ENCODE measurements around the gene HOTAIR.

Gene HOTAIR

DNA sequence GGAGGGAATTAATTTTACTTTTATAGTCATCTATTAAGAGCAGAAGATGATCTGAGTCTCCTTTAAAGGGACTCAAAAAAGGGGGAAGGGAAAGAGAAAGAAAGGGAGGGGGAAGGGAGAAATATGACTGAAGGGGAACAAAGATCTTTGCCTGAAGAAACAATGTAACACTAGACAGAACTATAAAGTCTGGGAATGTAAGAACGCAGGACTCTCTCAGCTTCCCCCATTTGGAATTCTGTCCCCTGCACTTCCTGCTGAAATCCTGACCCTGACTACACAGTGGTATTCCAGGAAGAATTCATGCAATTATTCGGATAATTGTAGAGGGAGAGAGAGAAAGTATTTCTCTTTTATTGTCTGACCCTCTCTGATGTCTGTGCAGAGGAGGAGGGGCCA lies 10.4 kb downstream of the HOTAIR start:
- DNase-seq = no peak
- no peak for TF ChIP-seq POLR2A (IDR thresholded peaks at IDR 0.05; ENCODE audit: low read length)

DNA sequence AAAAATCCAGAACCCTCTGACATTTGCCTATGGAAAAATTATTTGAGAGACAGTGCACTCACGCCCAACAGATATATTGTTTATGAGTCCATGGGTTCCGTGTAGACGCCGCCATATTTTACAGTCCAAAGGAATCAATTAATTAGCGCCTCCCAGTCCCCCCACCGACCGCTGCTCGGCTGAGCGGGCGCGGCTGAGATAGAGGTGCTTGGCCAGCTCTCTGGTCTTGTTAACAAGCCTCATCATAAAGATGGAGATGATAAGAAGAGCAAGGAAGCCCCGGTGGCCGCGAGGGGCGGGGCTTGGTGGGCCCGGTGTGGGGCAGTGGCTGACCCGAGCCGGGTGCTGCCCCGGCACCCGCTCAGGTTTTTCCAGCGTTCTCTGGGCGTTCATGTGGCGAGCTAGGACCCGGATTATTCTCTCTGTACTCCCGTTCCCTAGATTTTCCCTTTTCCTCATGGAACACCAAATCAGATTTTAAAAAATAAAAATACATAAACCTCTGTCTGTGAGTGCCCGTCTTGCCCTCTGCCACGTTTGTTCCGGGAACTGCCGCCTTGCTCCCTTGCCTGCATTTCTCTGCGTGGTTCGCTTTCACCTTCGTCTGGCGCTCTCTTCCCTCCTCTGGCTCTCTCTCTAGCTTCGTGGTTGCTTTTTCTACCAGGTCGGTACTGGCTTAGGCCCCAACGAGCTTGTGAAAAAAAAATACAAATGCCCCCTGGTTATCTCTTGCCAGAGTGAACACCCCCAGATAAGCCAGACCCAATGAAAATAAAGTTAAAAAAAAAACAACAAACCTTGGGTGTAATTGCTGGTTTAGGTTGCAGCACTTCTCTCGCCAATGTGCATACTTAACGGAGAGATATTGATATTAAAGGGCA lies 11.1 kb downstream of the HOTAIR start:
- TF ChIP-seq GATA1 (IDR thresholded peaks at IDR 0.05; ENCODE audit: low read depth, low read length) = no peak
- no peak for DNase-seq

DNA sequence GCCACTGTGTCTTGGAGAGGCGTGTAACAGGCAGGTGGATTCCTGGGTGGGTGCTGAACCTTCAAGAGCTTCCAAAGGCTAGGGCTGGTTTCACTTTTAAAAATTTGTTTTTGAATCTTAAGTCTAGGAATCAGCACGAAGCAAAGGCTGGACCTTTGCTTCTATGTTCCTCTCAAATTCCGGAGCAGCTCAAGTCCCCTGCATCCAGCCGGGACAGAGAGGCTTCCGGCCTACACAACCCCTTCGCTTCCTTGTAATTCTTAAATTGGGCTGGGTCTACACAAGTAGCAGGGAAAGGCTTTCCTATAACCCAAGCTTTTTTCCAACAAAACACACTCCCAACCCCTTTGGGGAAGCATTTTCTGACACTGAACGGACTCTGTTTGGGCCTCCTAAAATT lies 11.7 kb downstream of the HOTAIR start:
- no peak for TF ChIP-seq POLR2A (IDR thresholded peaks at IDR 0.05; ENCODE audit: low read length)
- TF ChIP-seq GATA1 (IDR thresholded peaks at IDR 0.05; ENCODE audit: low read depth, low read length) = no peak
- DNase-seq = no peak

DNA sequence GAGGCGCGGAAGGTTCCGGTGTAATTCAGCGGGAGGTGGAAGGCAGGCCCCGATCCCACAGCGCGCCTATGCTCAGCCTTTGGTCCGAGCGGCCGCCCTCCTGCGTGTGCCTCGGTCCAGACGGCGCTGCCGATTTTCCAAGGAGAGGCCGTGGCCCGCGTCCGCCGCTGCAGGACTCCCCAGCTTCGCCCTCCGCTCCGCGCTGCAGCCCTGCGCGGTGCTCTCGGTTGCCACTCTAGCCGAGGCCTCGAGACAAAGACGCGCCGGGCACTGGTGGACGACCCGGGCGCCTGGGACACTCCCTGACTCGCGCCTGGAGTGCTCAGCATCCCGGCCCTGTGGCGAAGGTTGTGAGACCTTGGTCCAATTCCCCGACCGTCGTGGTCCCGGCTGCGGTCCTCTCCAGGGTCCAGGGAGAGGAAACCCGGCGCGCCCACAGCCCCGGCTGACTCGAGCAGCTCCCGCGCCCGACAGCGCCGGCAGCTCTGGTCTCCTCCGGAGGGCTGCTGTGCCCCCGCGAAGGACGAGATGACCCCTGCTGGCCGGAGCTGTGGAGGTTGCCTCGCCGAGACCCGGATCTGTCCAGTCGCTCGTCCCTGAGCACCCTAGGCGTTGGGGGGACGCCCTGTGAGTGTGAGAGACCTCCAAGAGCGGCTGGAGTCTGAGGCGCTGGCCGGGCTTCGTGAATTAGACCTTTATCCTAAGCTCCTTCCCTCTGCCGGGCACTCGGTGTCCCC lies 13.6 kb downstream of the HOTAIR start:
- no peak for DNase-seq
- TF ChIP-seq GATA1 (IDR thresholded peaks at IDR 0.05; ENCODE audit: low read depth, low read length) (no peak), POLR2A (IDR thresholded peaks at IDR 0.05; ENCODE audit: low read length) (no peak)

DNA sequence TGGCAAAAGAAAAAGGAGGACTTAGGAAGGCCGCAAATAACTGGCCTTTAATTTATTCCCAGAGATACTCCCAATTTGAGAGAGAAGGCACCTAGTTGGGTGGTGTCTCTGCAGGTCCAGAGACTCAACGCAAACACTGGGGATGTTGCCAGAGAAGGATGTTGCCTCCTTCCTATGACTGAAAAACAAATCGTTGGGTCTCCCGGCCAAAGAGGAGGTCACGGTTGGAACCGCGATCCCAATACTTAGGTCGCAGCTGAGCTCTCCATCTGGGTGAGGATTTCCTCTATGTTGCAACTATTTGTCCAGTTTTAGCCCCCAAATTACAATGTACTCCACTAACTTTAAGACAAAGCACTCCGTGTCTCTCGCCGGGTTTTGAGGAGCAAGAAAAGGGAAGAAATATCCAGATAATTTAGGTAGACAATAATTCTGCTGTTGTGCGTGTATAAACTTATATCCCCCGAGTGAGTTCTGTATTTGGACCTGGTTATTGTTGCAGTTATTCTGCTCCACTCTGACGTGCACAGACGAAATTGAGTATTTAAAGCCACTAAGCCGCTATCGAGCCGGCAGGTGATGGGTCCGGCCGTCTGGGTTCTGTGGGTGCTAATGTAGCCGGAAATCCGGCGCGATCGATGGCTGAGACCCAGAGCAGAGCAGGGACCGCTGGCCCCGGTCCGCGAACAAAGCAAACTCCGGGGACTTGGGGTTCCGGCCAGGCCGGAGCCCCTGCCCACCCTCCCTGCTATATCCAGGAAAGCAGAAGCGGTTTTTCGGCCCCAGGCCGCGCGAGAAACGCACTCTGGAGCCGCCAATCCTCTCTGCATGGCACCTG lies 14.3 kb downstream of the HOTAIR start:
- TF ChIP-seq POLR2A (IDR thresholded peaks at IDR 0.05; ENCODE audit: low read length) (no peak), GATA1 (IDR thresholded peaks at IDR 0.05; ENCODE audit: low read depth, low read length) (no peak)
- DNase-seq = no peak

DNA sequence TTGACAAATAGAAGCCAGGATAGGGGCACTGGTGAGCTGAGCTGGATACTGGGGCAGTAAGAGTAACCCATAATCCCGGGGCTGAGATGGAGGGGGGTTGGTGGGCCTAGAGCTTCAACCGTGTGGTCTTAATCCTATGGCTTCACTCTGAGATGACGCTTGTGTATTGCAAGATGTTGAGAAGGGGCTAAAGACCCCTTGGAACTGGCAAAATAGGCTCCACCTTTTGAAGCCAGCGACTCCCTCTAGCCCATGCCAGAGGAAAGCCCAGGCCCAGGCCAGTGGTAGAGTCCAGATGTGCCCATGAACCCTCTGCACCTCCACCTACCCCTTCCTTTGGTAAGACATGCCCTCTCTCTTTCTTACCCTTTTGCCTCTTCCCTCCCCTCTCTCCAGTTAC lies 15.4 kb downstream of the HOTAIR start:
- TF ChIP-seq GATA1 (IDR thresholded peaks at IDR 0.05; ENCODE audit: low read depth, low read length) (no peak), POLR2A (IDR thresholded peaks at IDR 0.05; ENCODE audit: low read length) (no peak)
- no peak for DNase-seq

DNA sequence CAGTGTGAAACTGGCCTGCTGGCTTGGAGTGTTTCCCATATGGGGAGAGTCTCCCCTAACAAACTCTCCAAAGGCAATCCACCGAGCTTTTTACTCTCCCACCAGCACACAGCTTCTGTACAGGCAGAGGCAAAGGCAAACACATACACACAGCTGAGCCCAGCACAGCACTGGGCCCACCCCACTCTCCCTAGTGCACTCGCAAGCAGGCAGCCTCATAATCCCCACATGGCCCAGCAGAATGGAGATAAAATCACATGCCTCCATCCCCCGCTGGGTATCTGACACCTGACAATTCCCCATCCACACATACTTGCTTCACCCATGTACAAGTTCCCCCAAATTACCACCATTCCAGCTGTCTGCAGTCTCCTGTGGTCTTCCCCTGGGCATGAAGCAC lies 16.6 kb downstream of the HOTAIR start:
- no peak for DNase-seq
- TF ChIP-seq POLR2A (IDR thresholded peaks at IDR 0.05; ENCODE audit: low read length) (no peak), GATA1 (IDR thresholded peaks at IDR 0.05; ENCODE audit: low read depth, low read length) (no peak)

DNA sequence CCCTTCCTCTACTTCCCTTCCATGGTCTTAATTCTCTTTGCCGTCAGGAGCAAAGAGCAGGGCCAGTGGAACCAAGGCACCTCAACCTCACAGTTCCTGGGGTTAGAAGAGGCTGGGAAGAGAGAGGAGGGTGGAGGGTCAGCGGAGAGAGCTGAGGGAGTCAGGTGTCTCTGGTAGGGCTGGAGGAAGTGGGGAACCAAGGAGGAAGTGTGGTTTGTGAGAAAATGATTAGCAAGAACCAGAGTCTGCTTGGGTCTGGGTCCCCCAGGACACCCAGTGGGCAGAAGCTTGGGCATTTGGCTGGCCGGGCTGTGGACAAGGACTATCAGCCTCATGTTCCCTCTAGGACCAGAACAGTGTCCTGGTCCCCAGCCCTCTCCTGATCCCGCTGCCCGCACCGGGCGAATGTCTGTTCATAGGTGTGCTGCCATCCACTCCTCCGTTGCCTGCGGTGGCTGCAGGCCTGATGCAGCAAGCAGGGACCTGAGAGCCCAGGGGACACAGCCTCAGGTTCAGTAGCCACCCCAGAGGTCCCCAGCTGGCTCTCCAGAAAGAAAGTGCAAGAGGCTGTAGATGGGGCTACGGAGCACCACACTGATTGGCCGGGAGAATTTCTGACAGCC lies 17.7 kb downstream of the HOTAIR start:
- DNase-seq = no peak
- TF ChIP-seq GATA1 (IDR thresholded peaks at IDR 0.05; ENCODE audit: low read depth, low read length) = no peak
- TF ChIP-seq POLR2A (IDR thresholded peaks at IDR 0.05; ENCODE audit: low read length) = no peak

DNA sequence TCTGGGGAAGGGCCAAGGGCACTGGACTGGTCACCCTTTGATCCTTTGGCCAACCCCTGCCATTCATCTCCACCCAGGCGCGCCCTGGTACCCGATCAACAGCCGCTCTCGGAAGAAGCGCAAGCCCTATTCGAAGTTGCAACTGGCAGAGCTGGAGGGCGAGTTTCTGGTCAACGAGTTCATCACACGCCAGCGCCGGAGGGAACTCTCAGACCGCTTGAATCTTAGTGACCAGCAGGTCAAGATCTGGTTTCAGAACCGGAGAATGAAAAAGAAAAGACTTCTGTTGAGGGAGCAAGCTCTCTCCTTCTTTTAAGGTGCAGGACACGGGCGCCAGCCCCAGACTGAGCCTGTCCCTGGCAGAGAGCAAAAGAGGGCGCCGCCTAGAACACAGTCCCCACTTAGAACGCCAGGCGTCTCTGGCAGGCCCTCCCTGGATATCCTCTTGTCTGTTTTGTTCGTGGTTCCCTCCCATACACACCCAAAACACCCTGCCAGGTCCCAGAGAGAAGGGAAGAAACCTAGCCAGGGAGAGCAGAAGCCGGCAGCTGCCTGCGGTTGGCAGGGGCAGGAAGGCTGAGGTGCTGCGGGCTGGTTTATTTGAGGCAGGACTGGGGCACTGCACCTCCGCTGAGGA lies 18.4 kb downstream of the HOTAIR start:
- no peak for DNase-seq
- TF ChIP-seq POLR2A (IDR thresholded peaks at IDR 0.05; ENCODE audit: low read length) (no peak), GATA1 (IDR thresholded peaks at IDR 0.05; ENCODE audit: low read depth, low read length) (no peak)

DNA sequence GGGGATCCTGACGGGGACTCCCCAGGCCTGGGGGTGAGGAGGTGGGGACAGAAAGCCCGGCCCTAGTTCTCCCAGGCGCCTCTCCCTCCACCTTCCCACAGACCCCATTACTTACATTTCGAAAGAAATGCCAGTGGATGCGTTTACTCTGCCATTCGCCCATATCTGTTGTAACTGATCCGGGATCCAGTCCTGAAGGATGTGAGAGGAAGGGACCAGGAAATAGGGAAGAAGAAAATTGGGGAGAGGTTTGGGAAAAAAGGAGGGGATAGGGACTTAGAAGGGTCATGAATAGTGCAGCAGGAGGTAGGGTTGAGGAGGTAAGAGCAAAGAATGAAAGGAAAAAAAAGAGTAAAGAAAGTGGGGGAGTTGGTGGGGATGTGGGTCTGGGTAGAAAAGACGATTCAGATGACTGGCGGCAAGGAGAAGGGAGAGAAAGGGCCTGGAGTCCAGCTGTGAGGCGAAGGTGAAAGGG lies 18.9 kb downstream of the HOTAIR start:
- TF ChIP-seq GATA1 (IDR thresholded peaks at IDR 0.05; ENCODE audit: low read depth, low read length) (no peak), POLR2A (IDR thresholded peaks at IDR 0.05; ENCODE audit: low read length) (no peak)
- no peak for DNase-seq

DNA sequence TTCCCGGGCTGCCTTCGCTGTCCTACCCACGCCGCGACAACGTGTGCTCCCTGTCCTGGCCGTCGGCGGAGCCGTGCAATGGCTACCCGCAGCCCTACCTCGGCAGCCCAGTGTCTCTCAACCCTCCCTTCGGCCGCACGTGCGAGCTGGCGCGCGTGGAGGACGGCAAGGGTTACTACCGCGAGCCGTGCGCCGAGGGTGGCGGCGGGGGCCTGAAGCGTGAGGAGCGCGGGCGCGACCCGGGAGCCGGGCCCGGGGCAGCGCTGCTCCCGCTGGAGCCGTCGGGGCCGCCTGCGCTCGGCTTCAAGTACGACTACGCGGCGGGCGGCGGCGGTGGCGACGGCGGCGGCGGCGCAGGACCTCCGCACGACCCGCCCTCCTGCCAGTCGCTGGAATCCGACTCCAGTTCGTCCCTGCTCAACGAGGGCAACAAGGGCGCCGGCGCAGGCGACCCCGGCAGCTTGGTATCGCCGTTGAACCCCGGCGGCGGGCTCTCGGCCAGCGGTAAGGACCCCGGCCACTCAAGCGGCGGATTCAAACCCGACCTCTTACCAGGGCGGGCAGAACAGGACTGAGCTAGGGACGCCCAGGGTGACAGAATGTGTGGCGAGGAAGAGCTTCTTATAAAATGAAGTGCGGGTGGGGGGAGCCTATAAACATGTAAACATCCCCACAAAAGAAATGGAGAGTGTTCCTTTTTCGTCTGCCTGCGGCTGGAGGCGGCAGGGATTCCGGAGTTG lies 19.5 kb downstream of the HOTAIR start:
- TF ChIP-seq POLR2A (IDR thresholded peaks at IDR 0.05; ENCODE audit: low read length) (no peak), GATA1 (IDR thresholded peaks at IDR 0.05; ENCODE audit: low read depth, low read length) (no peak)
- DNase-seq = no peak

DNA sequence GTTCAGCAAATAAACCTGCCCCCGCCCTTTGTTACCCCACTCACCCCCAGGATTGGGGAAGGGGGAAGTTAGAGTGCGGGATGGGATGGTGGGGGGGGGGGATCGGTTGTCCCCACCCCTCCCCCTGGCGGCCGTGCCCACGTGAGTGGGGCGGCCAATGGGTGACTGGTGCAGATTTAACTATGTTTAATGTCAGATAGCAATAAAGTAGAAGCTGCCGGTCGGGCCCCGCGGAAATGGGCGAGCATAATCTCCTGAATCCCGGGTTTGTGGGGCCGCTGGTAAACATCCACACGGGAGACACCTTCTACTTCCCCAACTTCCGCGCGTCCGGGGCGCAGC lies 20.1 kb downstream of the HOTAIR start, which contains the start of gene HOXC12:
Gene HOXC12, plus strand, starts transcription at position 210 of the 342 bp plus-strand sequence. Its CDS starts 27 bp downstream, at position 237.
- no peak for TF ChIP-seq POLR2A (IDR thresholded peaks at IDR 0.05; ENCODE audit: low read length)
- TF ChIP-seq GATA1 (IDR thresholded peaks at IDR 0.05; ENCODE audit: low read depth, low read length) = no peak
- DNase-seq = no peak
